Chondrocyte (in vitro differentiated cells): ENCODE data around the gene SYNE4. TPM values are rescaled to one million over a fixed set of nuclear protein-coding genes. Genes with fewer than 3 reads are reported as not detected.
A peak's percentile ranks its signal among the peaks of the same experiment; 100 is the strongest.

Experiments
- DNase-seq: peaks from one replicate; pipeline ENCODE4 v3.0.0; 2021; ENCODE audit warnings: mixed read lengths, low spot score
- H3K27ac Mint-ChIP-seq: one replicate; pipeline ENCODE4 v1.8.0; 2021; ENCODE audit warnings: mild to moderate bottlenecking, moderate library complexity, mixed read lengths; ENCODE audit not compliant: unreplicated experiment
- H3K27me3 Mint-ChIP-seq: 2 replicates; pipeline ENCODE4 v1.8.0; 2021; ENCODE audit warnings: low read depth, mixed read lengths
- H3K36me3 Mint-ChIP-seq: 2 replicates; pipeline ENCODE4 v1.8.0; 2021; ENCODE audit warnings: low read depth, mixed read lengths
- H3K4me1 Mint-ChIP-seq: 2 replicates; pipeline ENCODE4 v1.8.0; 2021; ENCODE audit warnings: low read depth, mild to moderate bottlenecking, mixed read lengths
- H3K4me3 Mint-ChIP-seq: one replicate; pipeline ENCODE4 v1.8.0; 2021; ENCODE audit warnings: mild to moderate bottlenecking, moderate library complexity, mixed read lengths; ENCODE audit not compliant: unreplicated experiment
- H3K9me3 Mint-ChIP-seq: 2 replicates; pipeline ENCODE4 v1.8.0; 2021; ENCODE audit warnings: low read depth, mixed read lengths
- CTCF ChIP-seq: fragments of 200-600 bp; sonication (generic); IDR thresholded peaks from 2 replicates; pipeline ENCODE4 v1.5.0; 2021; ENCODE audit warnings: antibody characterized with exemption, mild to moderate bottlenecking, moderate library complexity
- total RNA-seq: library from RNA; stranded (reverse); gene quantifications from 3 replicates; pipeline ENCODE4 v1.2.1, GENCODE V29; 2021

SYNE4 gene
- total RNA-seq, 1 donor from 2014 or later: 0.27 TPM

GRCh38 chr19:36019061-36019670 is 10.6 kb upstream of the SYNE4 start:
- no peak for DNase-seq
- Mint-ChIP-seq H3K4me3 (no peak overlapping the region), H3K4me1 (peaks cover 8% of the 10 kb centered on the region), H3K27ac (no peak overlapping the region), H3K36me3 (peaks cover 15% of the 10 kb centered on the region), H3K27me3 (no peaks in the 10 kb centered on the region), H3K9me3 (no peaks in the 10 kb centered on the region)
- no peak for TF ChIP-seq CTCF

- DNase-seq: peak; percentile 99
- Mint-ChIP-seq H3K27me3 (no peaks in the 10 kb centered on the region), H3K36me3 (peaks cover 4% of the 10 kb centered on the region), H3K9me3 (no peaks in the 10 kb centered on the region), H3K4me3 (peak within 1 kb of the TSS; percentile 99), H3K27ac (peak within 1 kb of the TSS; percentile 96), H3K4me1 (peaks cover 27% of the 10 kb centered on the region)
- TF ChIP-seq CTCF: peak; percentile 20
Observed at GRCh38 chr19:36014012-36014924, 5.7 kb upstream of the SYNE4 start, which contains the start of gene ALKBH6. TSS of gene ALKBH6 (minus strand) at chr19:36014213. CDS start at chr19:36013397, 816 bp downstream.

- Mint-ChIP-seq H3K27ac (peak overlapping the region; percentile 96), H3K9me3 (no peaks in the 10 kb centered on the region), H3K36me3 (peaks cover 4% of the 10 kb centered on the region), H3K27me3 (no peaks in the 10 kb centered on the region), H3K4me1 (peaks cover 32% of the 10 kb centered on the region), H3K4me3 (peak overlapping the region; percentile 99)
- no peak for DNase-seq
- no peak for TF ChIP-seq CTCF
Observed at GRCh38 chr19:36013280-36014011, 4.8 kb upstream of the SYNE4 start.

GRCh38 chr19:36010402-36010801 is 1.8 kb upstream of the SYNE4 start:
- H3K27me3 Mint-ChIP-seq: no peaks in the 10 kb centered on the region
- peaks cover 33% of the 10 kb centered on the region for H3K4me1 Mint-ChIP-seq
- peak overlapping the region; percentile 31 for H3K4me3 Mint-ChIP-seq
- no peaks in the 10 kb centered on the region for H3K36me3 Mint-ChIP-seq
- TF ChIP-seq CTCF: no peak
- H3K9me3 Mint-ChIP-seq: no peaks in the 10 kb centered on the region
- no peak overlapping the region for H3K27ac Mint-ChIP-seq
- no peak for DNase-seq
